H1 (cell line): Measurements from ENCODE around the gene UBAC1.

Source experiments
- BACH1 ChIP-seq: IDR thresholded peaks from 2 replicates; pipeline ENCODE4 v1.6.1; 2012; ENCODE audit warnings: low read length, improper control_type of control experiment
- CEBPB ChIP-seq: IDR thresholded peaks from 2 replicates; pipeline ENCODE4 v1.6.1; 2012; ENCODE audit warnings: low read depth, low read length
- CTCF ChIP-seq, 3 experiments: IDR thresholded peaks; 1 replicate in 2 of 3; 2 replicates in 1 of 3; pipeline versions ENCODE4 v1.5.1 to v1.6.1; 2011; ENCODE audit warnings: low read length in 3 of 3, mild to moderate bottlenecking in 3 of 3, inconsistent platforms in 2 of 3, low read depth in 1 of 3, moderate library complexity in 1 of 3; ENCODE audit not compliant: insufficient read depth in 1 of 3; ENCODE audit errors: control extremely low read depth in 1 of 3
- EZH2 ChIP-seq: fragments of 200-600 bp; sonication (generic); IDR thresholded peaks from 2 replicates; pipeline ENCODE4 v1.7.1; 2012; ENCODE audit warnings: low read depth, mild to moderate bottlenecking, moderate library complexity, low read length, inconsistent platforms; ENCODE audit not compliant: severe bottlenecking
- JUND ChIP-seq: IDR thresholded peaks from 2 replicates; pipeline ENCODE4 v1.6.1; 2011; ENCODE audit warnings: mild to moderate bottlenecking, improper control_type of control experiment, low read length
- NANOG ChIP-seq: IDR thresholded peaks from 2 replicates; pipeline ENCODE4 v1.6.1; 2011; ENCODE audit warnings: low read length, low read depth, mild to moderate bottlenecking, inconsistent platforms; ENCODE audit not compliant: insufficient read depth, poor library complexity, severe bottlenecking
- RAD21 ChIP-seq, 2 experiments: IDR thresholded peaks in 1 of 2; conservative IDR thresholded peaks in 1 of 2; 2 replicates each; pipeline ENCODE4 v1.6.1; 2011; ENCODE audit warnings: low read depth in 2 of 2, low read length in 2 of 2, improper control_type of control experiment in 1 of 2, inconsistent platforms in 1 of 2, mild to moderate bottlenecking in 1 of 2, moderate library complexity in 1 of 2
- TAF1 ChIP-seq: IDR thresholded peaks from 2 replicates; pipeline ENCODE4 v1.6.1; 2011; ENCODE audit warnings: mild to moderate bottlenecking, low read depth, low read length

- TF ChIP-seq EZH2, result no peak
- TF ChIP-seq TAF1, result no peak
- TF ChIP-seq JUND, result no peak
- no peak for TF ChIP-seq CTCF (IDR thresholded peaks at IDR 0.05; ENCODE audit: control extremely low read depth in 1 of 3, insufficient read depth in 1 of 3, low read depth in 1 of 3, low read length in 3 of 3)
- TF ChIP-seq BACH1, result no peak
- peak; percentile 21 to 37; a peak in 1 of 4 replicates for TF ChIP-seq RAD21 (IDR thresholded peaks at IDR 0.05 in 1 of 2, conservative IDR thresholded peaks at IDR 0.05 in 1 of 2; ENCODE audit: low read depth in 2 of 2, low read length in 2 of 2)
- no peak for TF ChIP-seq NANOG
- TF ChIP-seq CEBPB, result no peak
Observed at GRCh38 chr9:135971892-135972291, 10.7 kb upstream of the UBAC1 start.
